Measurements from ENCODE around the gene SLC35F4.

The SLC35F4 gene

DNA sequence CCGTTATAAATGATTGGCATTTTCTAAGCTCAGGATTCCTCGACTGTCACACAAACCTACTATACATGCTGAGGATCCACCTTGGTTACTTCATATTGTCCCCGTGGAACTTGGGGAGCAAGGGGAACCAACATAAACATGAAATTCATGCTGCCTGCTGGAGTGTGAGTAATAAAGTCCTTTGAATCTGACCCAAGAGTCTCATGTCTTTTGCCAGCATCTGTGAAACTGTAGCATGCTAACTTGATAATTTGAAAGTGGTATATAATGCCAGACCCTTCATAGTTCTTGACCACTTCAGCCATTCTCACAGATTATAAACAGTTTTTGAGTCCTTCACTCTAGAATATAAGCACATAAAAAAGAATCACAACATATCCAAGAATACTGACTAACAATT is 17.1 kb downstream of the SLC35F4 start:
- TF ChIP-seq, protein P1, sequence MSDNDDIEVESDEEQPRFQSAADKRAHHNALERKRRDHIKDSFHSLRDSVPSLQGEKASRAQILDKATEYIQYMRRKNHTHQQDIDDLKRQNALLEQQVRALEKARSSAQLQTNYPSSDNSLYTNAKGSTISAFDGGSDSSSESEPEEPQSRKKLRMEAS (IDR thresholded peaks at IDR 0.05) = no peak
- no peak for TF ChIP-seq CEBPB (IDR thresholded peaks at IDR 0.05)
- TF ChIP-seq TEAD4 (IDR thresholded peaks at IDR 0.05) = no peak
- TF ChIP-seq NFIC (IDR thresholded peaks at IDR 0.05) = no peak
- TF ChIP-seq, protein P2, sequence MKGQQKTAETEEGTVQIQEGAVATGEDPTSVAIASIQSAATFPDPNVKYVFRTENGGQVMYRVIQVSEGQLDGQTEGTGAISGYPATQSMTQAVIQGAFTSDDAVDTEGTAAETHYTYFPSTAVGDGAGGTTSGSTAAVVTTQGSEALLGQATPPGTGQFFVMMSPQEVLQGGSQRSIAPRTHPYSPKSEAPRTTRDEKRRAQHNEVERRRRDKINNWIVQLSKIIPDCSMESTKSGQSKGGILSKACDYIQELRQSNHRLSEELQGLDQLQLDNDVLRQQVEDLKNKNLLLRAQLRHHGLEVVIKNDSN (IDR thresholded peaks at IDR 0.05) = no peak
- TF ChIP-seq EP300 (IDR thresholded peaks at IDR 0.05; ENCODE audit: borderline replicate concordance) = no peak
- TF ChIP-seq FOXM1 (IDR thresholded peaks at IDR 0.05; ENCODE audit: borderline replicate concordance, low read depth) = no peak
- TF ChIP-seq TAF1 (IDR thresholded peaks at IDR 0.05; ENCODE audit: low read depth) = no peak
- TF ChIP-seq RAD21 (IDR thresholded peaks at IDR 0.05; ENCODE audit: low read depth) = no peak
- TF ChIP-seq CREB1 (IDR thresholded peaks at IDR 0.05; ENCODE audit: low read depth) = no peak
- no peak for TF ChIP-seq ZBTB7A (IDR thresholded peaks at IDR 0.05; ENCODE audit: low read depth)
- TF ChIP-seq, protein P3, sequence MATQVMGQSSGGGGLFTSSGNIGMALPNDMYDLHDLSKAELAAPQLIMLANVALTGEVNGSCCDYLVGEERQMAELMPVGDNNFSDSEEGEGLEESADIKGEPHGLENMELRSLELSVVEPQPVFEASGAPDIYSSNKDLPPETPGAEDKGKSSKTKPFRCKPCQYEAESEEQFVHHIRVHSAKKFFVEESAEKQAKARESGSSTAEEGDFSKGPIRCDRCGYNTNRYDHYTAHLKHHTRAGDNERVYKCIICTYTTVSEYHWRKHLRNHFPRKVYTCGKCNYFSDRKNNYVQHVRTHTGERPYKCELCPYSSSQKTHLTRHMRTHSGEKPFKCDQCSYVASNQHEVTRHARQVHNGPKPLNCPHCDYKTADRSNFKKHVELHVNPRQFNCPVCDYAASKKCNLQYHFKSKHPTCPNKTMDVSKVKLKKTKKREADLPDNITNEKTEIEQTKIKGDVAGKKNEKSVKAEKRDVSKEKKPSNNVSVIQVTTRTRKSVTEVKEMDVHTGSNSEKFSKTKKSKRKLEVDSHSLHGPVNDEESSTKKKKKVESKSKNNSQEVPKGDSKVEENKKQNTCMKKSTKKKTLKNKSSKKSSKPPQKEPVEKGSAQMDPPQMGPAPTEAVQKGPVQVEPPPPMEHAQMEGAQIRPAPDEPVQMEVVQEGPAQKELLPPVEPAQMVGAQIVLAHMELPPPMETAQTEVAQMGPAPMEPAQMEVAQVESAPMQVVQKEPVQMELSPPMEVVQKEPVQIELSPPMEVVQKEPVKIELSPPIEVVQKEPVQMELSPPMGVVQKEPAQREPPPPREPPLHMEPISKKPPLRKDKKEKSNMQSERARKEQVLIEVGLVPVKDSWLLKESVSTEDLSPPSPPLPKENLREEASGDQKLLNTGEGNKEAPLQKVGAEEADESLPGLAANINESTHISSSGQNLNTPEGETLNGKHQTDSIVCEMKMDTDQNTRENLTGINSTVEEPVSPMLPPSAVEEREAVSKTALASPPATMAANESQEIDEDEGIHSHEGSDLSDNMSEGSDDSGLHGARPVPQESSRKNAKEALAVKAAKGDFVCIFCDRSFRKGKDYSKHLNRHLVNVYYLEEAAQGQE (IDR thresholded peaks at IDR 0.05; ENCODE audit: low read depth) = no peak
- TF ChIP-seq TCF12 (IDR thresholded peaks at IDR 0.05; ENCODE audit: low read depth) = no peak
- TF ChIP-seq YY1 (IDR thresholded peaks at IDR 0.05; ENCODE audit: low read depth) = no peak
- TF ChIP-seq EGR1 (IDR thresholded peaks at IDR 0.05) = no peak

- TF ChIP-seq EGR1 (IDR thresholded peaks at IDR 0.05) = no peak
- TF ChIP-seq, protein P3 (IDR thresholded peaks at IDR 0.05; ENCODE audit: low read depth) = no peak
- TF ChIP-seq, protein P2 (IDR thresholded peaks at IDR 0.05) = no peak
Observed at GRCh38 chr14:57848353-57848752, 17.5 kb downstream of the SLC35F4 start.

DNA sequence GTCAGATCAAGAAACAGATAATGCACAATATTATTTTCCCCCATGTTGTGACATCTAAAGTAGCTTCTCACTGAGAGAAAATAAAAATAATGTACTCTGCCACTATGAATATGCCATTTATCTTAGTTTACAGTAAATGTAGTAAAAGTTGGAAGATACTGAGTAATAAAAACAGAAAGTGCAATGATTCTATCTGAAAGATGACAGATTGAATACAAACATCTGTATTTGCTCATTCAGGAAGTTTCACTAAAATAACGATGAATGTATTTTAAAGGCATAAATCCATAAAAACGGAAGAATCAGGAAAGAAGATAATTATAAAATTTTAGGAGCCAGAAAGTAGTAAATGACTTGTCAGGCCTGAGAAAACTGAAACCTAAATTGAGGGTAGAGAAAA is 18.2 kb downstream of the SLC35F4 start:
- TF ChIP-seq TCF12 (IDR thresholded peaks at IDR 0.05; ENCODE audit: low read depth) (no peak), EGR1 (IDR thresholded peaks at IDR 0.05) (no peak), CREB1 (IDR thresholded peaks at IDR 0.05; ENCODE audit: low read depth) (no peak), NFIC (IDR thresholded peaks at IDR 0.05) (no peak), CEBPB (IDR thresholded peaks at IDR 0.05) (no peak), TEAD4 (IDR thresholded peaks at IDR 0.05) (no peak), YY1 (IDR thresholded peaks at IDR 0.05; ENCODE audit: low read depth) (no peak)

DNA sequence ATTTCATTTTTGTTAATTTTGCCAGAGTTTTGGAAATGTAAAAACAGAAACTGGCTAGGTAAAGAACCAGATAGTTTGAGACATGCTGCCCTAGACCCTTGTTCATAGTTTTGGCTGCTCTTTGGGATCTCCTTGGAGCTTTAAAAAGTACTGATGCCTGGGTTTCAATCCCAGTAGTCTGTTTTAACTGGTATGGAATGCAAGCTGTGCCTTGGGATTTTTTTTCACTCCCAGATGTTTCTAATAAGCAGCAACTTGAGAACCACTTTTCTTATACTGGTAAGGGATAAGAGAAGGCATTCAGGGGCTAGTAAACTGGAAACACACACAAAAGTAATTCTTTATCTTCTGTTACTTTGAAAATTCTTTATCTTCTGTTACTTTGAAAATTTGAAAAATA is 18.8 kb downstream of the SLC35F4 start:
- TF ChIP-seq CREB1 (IDR thresholded peaks at IDR 0.05; ENCODE audit: low read depth) (no peak), EGR1 (IDR thresholded peaks at IDR 0.05) (no peak), TCF12 (IDR thresholded peaks at IDR 0.05; ENCODE audit: low read depth) (no peak), ZBTB7A (IDR thresholded peaks at IDR 0.05; ENCODE audit: low read depth) (no peak), NFIC (IDR thresholded peaks at IDR 0.05) (no peak), EP300 (IDR thresholded peaks at IDR 0.05; ENCODE audit: borderline replicate concordance) (no peak), FOXM1 (IDR thresholded peaks at IDR 0.05; ENCODE audit: borderline replicate concordance, low read depth) (no peak), TEAD4 (IDR thresholded peaks at IDR 0.05) (no peak), RAD21 (IDR thresholded peaks at IDR 0.05; ENCODE audit: low read depth) (no peak)
- TF ChIP-seq, protein P1 (IDR thresholded peaks at IDR 0.05) = no peak

DNA sequence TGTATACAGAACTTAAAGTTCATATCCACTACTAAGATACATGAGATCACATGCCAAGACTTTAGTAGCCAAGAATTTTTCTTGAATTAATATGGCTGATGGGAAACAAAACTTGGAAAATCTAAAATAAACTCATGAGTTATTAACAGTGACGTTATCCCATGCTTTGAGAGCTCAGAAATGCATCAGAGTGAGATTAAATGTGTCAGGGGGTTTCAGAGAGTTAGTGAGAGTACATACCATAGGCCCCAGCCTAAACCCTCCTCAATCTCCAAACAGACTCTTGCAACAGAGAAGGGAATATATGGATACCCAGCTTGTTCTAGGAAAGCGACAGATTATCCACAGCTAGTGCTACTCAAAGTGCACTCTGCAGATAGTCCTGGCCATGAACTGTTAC is 19.3 kb downstream of the SLC35F4 start:
- no peak for TF ChIP-seq EP300 (IDR thresholded peaks at IDR 0.05; ENCODE audit: borderline replicate concordance)
- no peak for TF ChIP-seq FOXM1 (IDR thresholded peaks at IDR 0.05; ENCODE audit: borderline replicate concordance, low read depth)
- no peak for TF ChIP-seq RAD21 (IDR thresholded peaks at IDR 0.05; ENCODE audit: low read depth)
- no peak for TF ChIP-seq CEBPB (IDR thresholded peaks at IDR 0.05)
- TF ChIP-seq TCF12 (IDR thresholded peaks at IDR 0.05; ENCODE audit: low read depth) = no peak
- no peak for TF ChIP-seq EGR1 (IDR thresholded peaks at IDR 0.05)
- TF ChIP-seq, protein P1 (IDR thresholded peaks at IDR 0.05) = no peak
- TF ChIP-seq TAF1 (IDR thresholded peaks at IDR 0.05; ENCODE audit: low read depth) = no peak
- no peak for TF ChIP-seq CREB1 (IDR thresholded peaks at IDR 0.05; ENCODE audit: low read depth)
- TF ChIP-seq, protein P3 (IDR thresholded peaks at IDR 0.05; ENCODE audit: low read depth) = no peak
- no peak for TF ChIP-seq NFIC (IDR thresholded peaks at IDR 0.05)
- TF ChIP-seq TEAD4 (IDR thresholded peaks at IDR 0.05) = no peak
- no peak for TF ChIP-seq ZBTB7A (IDR thresholded peaks at IDR 0.05; ENCODE audit: low read depth)
- TF ChIP-seq YY1 (IDR thresholded peaks at IDR 0.05; ENCODE audit: low read depth) = no peak
- TF ChIP-seq, protein P2 (IDR thresholded peaks at IDR 0.05) = no peak

Measured in Ishikawa (cell line).